B cell (primary cell): ENCODE data around the gene AKT3.

Experiments
- CTCF ChIP-seq: fragments of 200-600 bp; IDR thresholded peaks from one replicate; pipeline ENCODE4 v1.8.0; 2022; ENCODE audit warnings: antibody characterized with exemption, mild to moderate bottlenecking
- EZH2 ChIP-seq: IDR thresholded peaks from 2 replicates; pipeline ENCODE4 v1.6.1; 2012; ENCODE audit warnings: borderline replicate concordance, low read depth, mild to moderate bottlenecking, moderate library complexity, low read length; ENCODE audit not compliant: insufficient read depth, poor library complexity, severe bottlenecking

DNA sequence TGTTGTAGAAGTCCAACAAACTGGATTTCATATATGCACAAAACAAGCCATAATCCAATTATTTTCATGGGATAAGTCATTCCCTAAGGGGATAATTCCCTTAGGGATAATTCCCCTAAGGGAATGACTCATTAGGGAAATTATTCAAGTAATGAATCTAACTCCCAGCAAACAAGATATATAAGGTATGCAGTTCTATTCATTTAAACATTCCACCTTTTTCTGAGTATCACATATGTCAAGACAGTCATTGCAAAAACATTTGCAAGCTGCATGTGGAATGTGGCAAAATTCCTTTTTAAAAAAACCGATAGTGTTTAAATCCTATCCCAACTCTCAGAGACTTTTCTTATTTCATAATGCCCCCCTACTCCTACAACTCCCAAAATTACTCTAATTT, 131.2 kb downstream of the AKT3 start:
- no peak for TF ChIP-seq CTCF
- no peak for TF ChIP-seq EZH2
